NCI-H2171 treated with DMSO at 0.1 percent for 48 hours (cell line): ENCODE data around the gene SRPK3.
"Not testable (repeated sequence)": the region's sequence is repeated elsewhere in the genome, so short reads cannot be mapped to it uniquely, and the experiment has no call there.

Source experiments
- DNase-seq: peaks from one replicate; lab custom pipeline; 2025; lab: John Stamatoyannopoulos, UW

Gene SRPK3

GRCh38 chrX:153807976-153808375 lies 27.1 kb downstream of the SRPK3 start:
- DNase-seq, result no peak

- no peak for DNase-seq
Measured at GRCh38 chrX:153812220-153812619, 31.4 kb downstream of the SRPK3 start.

- DNase-seq, result no peak
Measured at GRCh38 chrX:153813161-153813560, 32.3 kb downstream of the SRPK3 start.

- DNase-seq, result no peak
Measured at GRCh38 chrX:153814591-153815315, 33.9 kb downstream of the SRPK3 start.

- DNase-seq, result no peak
Measured at GRCh38 chrX:153816831-153817690, 36.2 kb downstream of the SRPK3 start.

GRCh38 chrX:153818064-153818463 lies 37.2 kb downstream of the SRPK3 start:
- not testable (repeated sequence) for DNase-seq

- DNase-seq, result peak; percentile 54
Measured at GRCh38 chrX:153818571-153819383, 37.9 kb downstream of the SRPK3 start.

GRCh38 chrX:153819384-153820040 lies 38.7 kb downstream of the SRPK3 start:
- DNase-seq, result no peak

GRCh38 chrX:153820601-153821000 lies 39.8 kb downstream of the SRPK3 start:
- peak; percentile 74 for DNase-seq

GRCh38 chrX:153821066-153821465 lies 40.2 kb downstream of the SRPK3 start:
- no peak for DNase-seq

- DNase-seq, result no peak
Measured at GRCh38 chrX:153824348-153824747, 43.5 kb downstream of the SRPK3 start.

- DNase-seq, result no peak
Measured at GRCh38 chrX:153825042-153825441, 44.2 kb downstream of the SRPK3 start.

- no peak for DNase-seq
Measured at GRCh38 chrX:153827016-153827415, 46.2 kb downstream of the SRPK3 start.

GRCh38 chrX:153827903-153828302 lies 47.1 kb downstream of the SRPK3 start:
- no peak for DNase-seq

GRCh38 chrX:153828308-153828707 lies 47.5 kb downstream of the SRPK3 start:
- no peak for DNase-seq

- no peak for DNase-seq
Measured at GRCh38 chrX:153828723-153829548, 48.1 kb downstream of the SRPK3 start.

GRCh38 chrX:153829549-153829798 lies 48.6 kb downstream of the SRPK3 start:
- DNase-seq, result no peak

- DNase-seq, result no peak
Measured at GRCh38 chrX:153829799-153830639, 49.2 kb downstream of the SRPK3 start, which contains the start of gene PDZD4. Gene PDZD4, minus strand, starts transcription at chrX:153830544. Its CDS starts 246 bp downstream, at chrX:153830298.

GRCh38 chrX:153830640-153831428 lies 50.0 kb downstream of the SRPK3 start:
- no peak for DNase-seq
